ENCODE measurements around the gene ITPKC.

ITPKC gene

GRCh38 chr19:40703029-40703755 lies 13.7 kb upstream of the ITPKC start:
- H3K4me3 ChIP-seq (ENCODE audit: low read length): no peak overlapping the region
- no peaks in the 10 kb centered on the region for H3K27me3 ChIP-seq (ENCODE audit: insufficient read depth, low read length)
- 90% methylated on average over 24 of the region's 24 CpGs for WGBS
- H3K27ac ChIP-seq (ENCODE audit: low read depth, low read length): no peak overlapping the region
- no peaks in the 10 kb centered on the region for H3K9me3 ChIP-seq (ENCODE audit: insufficient read depth, low read depth, low read length)
- no peak overlapping the region for H3K9ac ChIP-seq (ENCODE audit: low read depth, low read length)
- H3K36me3 ChIP-seq (ENCODE audit: insufficient read depth, low read length): peaks cover 69% of the 10 kb centered on the region
- no peaks in the 10 kb centered on the region for H3K4me1 ChIP-seq (ENCODE audit: insufficient read depth, low read length)

DNA sequence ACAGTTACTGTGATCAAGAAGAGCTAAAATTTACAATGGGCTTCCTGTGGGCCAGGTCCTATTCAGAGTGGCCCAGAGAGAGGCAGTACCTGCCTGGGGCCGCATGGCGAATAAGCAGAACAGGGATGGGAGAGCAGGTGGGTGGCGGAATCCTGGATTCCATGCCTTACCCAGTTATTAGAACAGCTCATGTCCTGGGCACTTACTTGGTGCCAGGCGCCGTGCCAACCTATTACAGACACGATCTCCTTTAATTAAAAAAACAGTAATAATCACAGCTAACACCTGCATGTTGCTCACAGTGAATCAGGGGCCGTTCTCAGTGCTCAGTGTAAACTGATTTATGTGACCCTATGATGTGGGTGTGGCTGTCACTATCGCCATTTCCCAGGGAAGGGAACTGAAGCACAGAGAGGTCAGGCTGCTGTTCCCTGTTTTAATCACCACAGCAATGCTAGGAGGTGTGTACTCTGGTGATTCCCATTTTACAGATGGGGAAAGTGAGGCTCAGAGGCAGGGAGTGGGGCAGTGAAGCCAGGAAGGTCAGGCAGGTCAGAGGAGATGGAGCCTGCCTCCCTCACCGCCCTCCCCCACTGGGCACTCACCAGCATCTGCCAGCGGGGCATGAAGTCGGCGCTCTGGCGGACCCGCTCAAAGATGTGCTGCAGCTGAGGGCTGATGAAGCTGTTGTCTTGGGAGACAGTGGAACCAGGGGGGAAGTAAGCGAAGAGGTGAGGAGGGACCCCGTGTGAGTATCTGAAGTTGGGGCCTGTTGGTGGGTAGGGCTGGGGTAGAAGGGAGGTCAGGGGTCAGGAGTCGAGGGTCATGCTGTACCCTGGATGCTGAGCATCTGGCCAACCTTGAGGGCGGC lies 12.2 kb upstream of the ITPKC start:
- H3K36me3 ChIP-seq (ENCODE audit: insufficient read depth, low read length): peaks cover 80% of the 10 kb centered on the region
- no peak overlapping the region for H3K9ac ChIP-seq (ENCODE audit: low read depth, low read length)
- H3K9me3 ChIP-seq (ENCODE audit: insufficient read depth, low read depth, low read length): no peaks in the 10 kb centered on the region
- no peaks in the 10 kb centered on the region for H3K27me3 ChIP-seq (ENCODE audit: insufficient read depth, low read length)
- H3K4me1 ChIP-seq (ENCODE audit: insufficient read depth, low read length): no peaks in the 10 kb centered on the region
- WGBS: 96% methylated on average over 18 of the region's 18 CpGs
- H3K4me3 ChIP-seq (ENCODE audit: low read length): no peak overlapping the region
- H3K27ac ChIP-seq (ENCODE audit: low read depth, low read length): no peak overlapping the region

- Histone ChIP-seq H3K4me3 (ENCODE audit: low read length) (no peak overlapping the region), H3K36me3 (ENCODE audit: insufficient read depth, low read length) (peaks cover 78% of the 10 kb centered on the region), H3K27ac (ENCODE audit: low read depth, low read length) (no peak overlapping the region), H3K4me1 (ENCODE audit: insufficient read depth, low read length) (no peaks in the 10 kb centered on the region), H3K9me3 (ENCODE audit: insufficient read depth, low read depth, low read length) (no peaks in the 10 kb centered on the region), H3K27me3 (ENCODE audit: insufficient read depth, low read length) (no peaks in the 10 kb centered on the region), H3K9ac (ENCODE audit: low read depth, low read length) (no peak overlapping the region)
- WGBS: 95% methylated on average over 9 of the region's 9 CpGs
Observed at GRCh38 chr19:40705362-40705651, 11.6 kb upstream of the ITPKC start.

DNA sequence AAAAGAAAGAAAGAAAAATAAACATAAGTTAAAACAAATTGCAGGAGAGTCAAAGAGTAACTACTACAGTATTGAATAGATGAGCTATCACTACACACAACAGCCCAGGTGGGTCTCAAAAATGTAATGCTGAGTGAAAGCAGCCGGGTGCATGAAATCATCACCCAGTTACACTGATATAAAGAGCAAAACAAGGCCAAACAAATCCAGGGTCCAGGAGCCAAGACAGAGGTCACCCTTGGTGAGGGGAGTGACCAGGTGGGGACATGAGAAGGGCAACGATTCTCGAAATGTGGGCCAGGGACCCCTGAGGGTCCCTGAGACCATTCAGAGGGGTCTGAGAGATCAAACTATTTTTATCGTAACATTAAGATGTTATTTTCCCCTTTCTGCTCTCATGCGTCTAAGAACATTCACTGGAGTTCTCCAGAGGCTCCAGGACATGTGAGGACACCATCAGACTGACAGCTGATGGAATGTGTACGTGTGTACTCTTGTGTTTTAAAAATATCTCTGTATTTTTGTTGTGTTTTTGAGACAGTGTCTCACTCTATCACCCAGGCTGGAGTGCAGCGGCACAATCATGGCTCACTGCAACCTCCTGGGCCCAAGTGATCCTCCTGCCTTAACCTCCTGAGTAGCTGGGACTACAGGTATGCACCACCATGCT lies 10.8 kb upstream of the ITPKC start:
- H3K4me3 ChIP-seq (ENCODE audit: low read length): no peak overlapping the region
- H3K9me3 ChIP-seq (ENCODE audit: insufficient read depth, low read depth, low read length): no peaks in the 10 kb centered on the region
- no peak overlapping the region for H3K27ac ChIP-seq (ENCODE audit: low read depth, low read length)
- no peak overlapping the region for H3K9ac ChIP-seq (ENCODE audit: low read depth, low read length)
- 98% methylated on average over 6 of the region's 7 CpGs for WGBS
- no peaks in the 10 kb centered on the region for H3K27me3 ChIP-seq (ENCODE audit: insufficient read depth, low read length)
- H3K36me3 ChIP-seq (ENCODE audit: insufficient read depth, low read length): peaks cover 75% of the 10 kb centered on the region
- no peaks in the 10 kb centered on the region for H3K4me1 ChIP-seq (ENCODE audit: insufficient read depth, low read length)

DNA sequence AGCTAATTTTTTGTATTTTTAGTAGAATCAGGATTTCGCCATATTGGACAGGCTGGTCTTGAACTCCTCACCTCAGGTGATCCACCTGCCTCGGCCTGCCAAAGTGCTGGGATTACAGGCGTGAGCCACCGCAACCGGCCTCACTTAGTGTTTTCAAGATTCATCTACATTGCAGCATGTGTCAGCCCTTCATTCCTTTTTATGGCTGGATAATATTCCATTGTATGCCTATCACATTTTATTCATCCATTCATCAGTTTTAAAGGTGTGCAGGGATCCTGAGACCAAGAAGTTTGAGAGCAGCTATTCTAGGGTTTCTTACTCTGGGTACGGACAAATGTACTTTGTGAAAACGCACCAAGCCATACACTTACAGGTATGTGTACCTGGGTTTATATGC lies 9.3 kb upstream of the ITPKC start:
- H3K9ac ChIP-seq (ENCODE audit: low read depth, low read length): no peak overlapping the region
- WGBS: 91% methylated on average over 7 of the region's 7 CpGs
- peaks cover 76% of the 10 kb centered on the region for H3K36me3 ChIP-seq (ENCODE audit: insufficient read depth, low read length)
- H3K9me3 ChIP-seq (ENCODE audit: insufficient read depth, low read depth, low read length): no peaks in the 10 kb centered on the region
- no peaks in the 10 kb centered on the region for H3K27me3 ChIP-seq (ENCODE audit: insufficient read depth, low read length)
- no peak overlapping the region for H3K27ac ChIP-seq (ENCODE audit: low read depth, low read length)
- no peak overlapping the region for H3K4me3 ChIP-seq (ENCODE audit: low read length)
- no peaks in the 10 kb centered on the region for H3K4me1 ChIP-seq (ENCODE audit: insufficient read depth, low read length)

- no peaks in the 10 kb centered on the region for H3K9me3 ChIP-seq (ENCODE audit: insufficient read depth, low read depth, low read length)
- peaks cover 69% of the 10 kb centered on the region for H3K36me3 ChIP-seq (ENCODE audit: insufficient read depth, low read length)
- no peak overlapping the region for H3K9ac ChIP-seq (ENCODE audit: low read depth, low read length)
- no peak overlapping the region for H3K4me3 ChIP-seq (ENCODE audit: low read length)
- H3K27ac ChIP-seq (ENCODE audit: low read depth, low read length): no peak overlapping the region
- H3K27me3 ChIP-seq (ENCODE audit: insufficient read depth, low read length): no peaks in the 10 kb centered on the region
- 94% methylated on average over 5 of the region's 5 CpGs for WGBS
- H3K4me1 ChIP-seq (ENCODE audit: insufficient read depth, low read length): peaks cover 3% of the 10 kb centered on the region; the same call in 1 of the 2 replicates
Observed at GRCh38 chr19:40709817-40710216, 7.1 kb upstream of the ITPKC start.

- no peak overlapping the region for H3K9ac ChIP-seq (ENCODE audit: low read depth, low read length)
- 99% methylated on average over 9 of the region's 11 CpGs for WGBS
- H3K36me3 ChIP-seq (ENCODE audit: insufficient read depth, low read length): peaks cover 36% of the 10 kb centered on the region
- no peaks in the 10 kb centered on the region for H3K27me3 ChIP-seq (ENCODE audit: insufficient read depth, low read length)
- no peak overlapping the region for H3K27ac ChIP-seq (ENCODE audit: low read depth, low read length)
- H3K9me3 ChIP-seq (ENCODE audit: insufficient read depth, low read depth, low read length): no peaks in the 10 kb centered on the region
- no peak overlapping the region; the same call in 1 of the 2 replicates for H3K4me3 ChIP-seq (ENCODE audit: low read length)
- H3K4me1 ChIP-seq (ENCODE audit: insufficient read depth, low read length): peaks cover 5% of the 10 kb centered on the region
Observed at GRCh38 chr19:40713939-40714338, 3.0 kb upstream of the ITPKC start.

DNA sequence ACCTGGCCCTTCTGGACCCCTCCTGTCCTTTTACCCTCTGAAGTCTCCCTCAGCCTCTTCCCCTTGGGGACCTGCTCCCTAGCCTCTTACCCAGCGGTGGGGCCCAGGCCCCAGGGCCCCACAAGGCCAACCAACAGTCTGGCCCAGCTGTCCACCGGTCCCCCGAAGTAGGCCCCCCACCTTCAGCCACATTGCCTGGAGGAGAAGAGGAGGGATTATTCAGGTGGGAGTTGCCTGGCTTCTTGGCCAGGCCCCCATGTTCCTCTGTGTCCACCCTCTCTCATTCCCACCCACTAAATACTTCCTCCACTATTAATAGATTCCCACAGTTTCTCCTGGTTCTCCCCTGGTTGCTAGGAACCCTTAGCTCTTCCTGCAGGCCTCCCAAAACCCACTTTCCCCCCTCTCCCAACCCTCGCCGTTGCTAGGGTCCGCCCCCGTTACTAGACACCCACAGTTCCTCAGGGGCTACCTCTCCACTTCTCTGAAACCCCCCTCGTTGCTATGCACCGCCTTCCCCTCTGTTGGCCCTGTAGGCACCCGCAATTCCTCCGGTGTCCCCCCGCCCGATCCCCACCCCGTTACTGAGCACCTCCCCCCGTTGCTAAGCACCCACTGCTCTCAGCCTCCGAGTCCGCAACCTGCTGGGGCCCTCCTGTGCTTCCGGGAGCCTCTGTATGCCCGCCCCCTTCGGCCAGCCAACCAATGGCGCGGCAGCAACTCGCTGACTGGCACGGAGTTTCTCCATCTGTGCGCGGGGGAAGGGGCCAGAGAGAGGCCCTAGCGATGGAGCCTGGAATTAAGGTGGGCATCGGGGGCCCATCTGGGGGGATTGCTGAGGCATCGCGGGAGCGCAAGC lies 2.2 kb upstream of the ITPKC start:
- 10% methylated on average over 31 of the region's 31 CpGs for WGBS
- Histone ChIP-seq H3K36me3 (ENCODE audit: insufficient read depth, low read length) (peaks cover 29% of the 10 kb centered on the region), H3K9me3 (ENCODE audit: insufficient read depth, low read depth, low read length) (no peaks in the 10 kb centered on the region), H3K4me3 (ENCODE audit: low read length) (peak overlapping the region; percentile 84), H3K27me3 (ENCODE audit: insufficient read depth, low read length) (no peaks in the 10 kb centered on the region), H3K9ac (ENCODE audit: low read depth, low read length) (peak overlapping the region; percentile 75), H3K27ac (ENCODE audit: low read depth, low read length) (peak overlapping the region; percentile 91; the same call in 1 of the 2 replicates), H3K4me1 (ENCODE audit: insufficient read depth, low read length) (peaks cover 10% of the 10 kb centered on the region)

DNA sequence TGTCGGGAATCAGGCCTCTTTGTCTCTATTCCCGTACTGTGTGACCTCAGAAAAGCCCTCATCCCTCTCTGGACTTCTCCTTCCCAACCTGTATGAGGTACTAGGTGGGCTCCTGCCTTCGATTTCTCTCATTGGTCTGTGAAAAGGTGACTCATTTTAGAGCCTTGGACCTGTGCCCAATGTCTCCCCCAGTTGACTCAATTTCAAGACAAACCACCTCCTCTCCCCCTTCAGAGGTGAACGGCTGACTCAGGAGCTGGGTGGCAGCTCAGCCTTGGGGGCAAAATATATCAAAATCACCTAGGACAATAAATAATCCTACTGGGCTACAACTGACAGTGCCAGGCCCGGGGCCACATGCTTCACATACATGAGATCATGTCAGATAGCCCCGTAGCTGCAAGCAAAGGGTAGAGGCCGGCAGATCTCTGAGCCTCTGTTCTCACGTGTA lies 856 bp upstream of the ITPKC start:
- H3K27me3 ChIP-seq (ENCODE audit: insufficient read depth, low read length): no peaks in the 10 kb centered on the region
- H3K4me1 ChIP-seq (ENCODE audit: insufficient read depth, low read length): peaks cover 10% of the 10 kb centered on the region
- H3K36me3 ChIP-seq (ENCODE audit: insufficient read depth, low read length): peaks cover 21% of the 10 kb centered on the region
- peak overlapping the region; percentile 84 for H3K4me3 ChIP-seq (ENCODE audit: low read length)
- peak overlapping the region; percentile 75 for H3K9ac ChIP-seq (ENCODE audit: low read depth, low read length)
- H3K27ac ChIP-seq (ENCODE audit: low read depth, low read length): peak overlapping the region; percentile 91
- H3K9me3 ChIP-seq (ENCODE audit: insufficient read depth, low read depth, low read length): no peaks in the 10 kb centered on the region
- WGBS: 9% methylated on average over 8 of the region's 8 CpGs

GRCh38 chr19:40717325-40717879 lies 490 bp downstream of the ITPKC start:
- WGBS: 2% methylated on average over 20 of the region's 20 CpGs
- peaks cover 8% of the 10 kb centered on the region for H3K36me3 ChIP-seq (ENCODE audit: insufficient read depth, low read length)
- H3K4me3 ChIP-seq (ENCODE audit: low read length): peak overlapping the region; percentile 84
- peak overlapping the region; percentile 80 for H3K9ac ChIP-seq (ENCODE audit: low read depth, low read length)
- no peaks in the 10 kb centered on the region for H3K9me3 ChIP-seq (ENCODE audit: insufficient read depth, low read depth, low read length)
- peak overlapping the region; percentile 53; the same call in 1 of the 2 replicates for H3K27ac ChIP-seq (ENCODE audit: low read depth, low read length)
- H3K4me1 ChIP-seq (ENCODE audit: insufficient read depth, low read length): peaks cover 10% of the 10 kb centered on the region
- no peaks in the 10 kb centered on the region for H3K27me3 ChIP-seq (ENCODE audit: insufficient read depth, low read length)

Measured in HUES64 (cell line).